Raji (cell line): ENCODE measurements around the gene MACROD2.

Source experiments
- POLR2A ChIP-seq: IDR thresholded peaks from 2 replicates; pipeline ENCODE4 v1.6.1; 2011; ENCODE audit warnings: low read depth, low read length, control low read depth; ENCODE audit not compliant: insufficient read depth

The MACROD2 gene

DNA sequence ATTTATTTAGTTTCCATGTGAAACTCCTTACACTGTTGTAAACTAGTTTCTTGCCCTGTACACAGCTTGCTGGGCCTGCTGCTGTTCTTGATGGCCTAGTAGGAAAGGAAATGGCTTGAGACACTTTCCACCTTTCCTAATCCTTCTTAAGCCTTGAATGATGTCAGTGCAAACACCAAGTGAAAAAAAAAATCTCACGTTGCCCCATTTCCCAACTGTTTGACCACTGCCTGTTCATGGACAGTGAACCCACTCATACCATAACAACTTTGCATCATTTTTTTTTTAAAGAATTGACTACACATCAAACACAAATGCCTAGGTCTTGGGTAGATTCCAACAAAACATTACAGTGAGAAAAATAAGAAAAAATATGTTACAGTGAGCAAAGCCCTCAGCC lies 995.7 kb downstream of the MACROD2 start:
- TF ChIP-seq POLR2A, result no peak

DNA sequence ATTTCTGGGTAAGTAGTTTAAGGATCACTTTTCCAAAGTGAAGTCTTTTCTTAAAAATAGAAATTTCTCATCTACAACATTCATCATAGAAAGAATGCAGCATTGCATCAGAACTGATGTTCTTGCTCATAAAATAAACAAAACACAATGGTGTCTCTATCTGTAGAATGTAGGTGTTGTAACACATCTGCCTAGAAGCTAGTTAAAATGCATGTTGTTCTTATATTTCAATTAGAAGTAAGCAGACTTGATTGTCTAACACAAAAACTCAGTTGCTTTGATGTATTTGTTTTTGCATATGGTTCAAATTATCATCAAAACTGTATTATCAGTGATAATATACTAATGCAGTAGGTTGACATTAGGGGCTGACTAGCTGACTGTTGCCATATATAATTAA lies 996.8 kb downstream of the MACROD2 start:
- TF ChIP-seq POLR2A, result no peak

GRCh38 chr20:14992961-14993360 lies 997.6 kb downstream of the MACROD2 start:
- TF ChIP-seq POLR2A, result no peak

GRCh38 chr20:14996883-14997672 lies 1001.8 kb downstream of the MACROD2 start:
- TF ChIP-seq POLR2A, result no peak

GRCh38 chr20:14997791-14998190 lies 1002.5 kb downstream of the MACROD2 start:
- no peak for TF ChIP-seq POLR2A

DNA sequence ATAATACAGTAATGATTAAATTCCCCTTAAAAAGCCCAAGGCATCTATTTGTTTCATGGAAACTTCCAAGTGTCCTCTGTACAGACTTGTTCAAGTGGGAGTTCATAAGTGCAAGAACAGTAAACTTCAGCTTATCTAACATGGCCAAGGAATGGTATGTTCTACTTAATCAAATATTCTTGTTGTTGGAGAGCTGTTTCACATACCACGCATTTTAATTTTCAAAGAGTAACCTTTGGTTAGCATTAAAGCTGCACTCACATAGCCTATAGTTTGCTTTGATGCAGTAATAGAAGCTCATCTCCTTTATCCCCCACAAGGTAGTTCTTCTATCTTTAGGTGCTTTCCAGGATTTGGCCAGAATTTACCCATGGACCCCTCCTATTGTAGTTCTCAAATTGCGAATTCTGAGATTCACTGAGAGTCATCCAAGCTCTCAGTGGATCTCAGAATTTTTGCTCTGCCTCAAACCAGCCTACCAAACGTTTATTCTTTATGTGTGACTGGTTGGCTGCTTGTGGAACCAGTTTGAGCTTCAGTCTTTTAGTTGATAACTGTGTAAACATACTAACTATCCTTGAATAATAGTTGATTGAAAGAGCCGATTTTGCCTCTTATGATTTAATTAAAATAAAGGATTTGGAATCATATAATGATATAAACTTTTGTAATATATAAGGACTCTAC lies 1010.1 kb downstream of the MACROD2 start:
- no peak for TF ChIP-seq POLR2A

DNA sequence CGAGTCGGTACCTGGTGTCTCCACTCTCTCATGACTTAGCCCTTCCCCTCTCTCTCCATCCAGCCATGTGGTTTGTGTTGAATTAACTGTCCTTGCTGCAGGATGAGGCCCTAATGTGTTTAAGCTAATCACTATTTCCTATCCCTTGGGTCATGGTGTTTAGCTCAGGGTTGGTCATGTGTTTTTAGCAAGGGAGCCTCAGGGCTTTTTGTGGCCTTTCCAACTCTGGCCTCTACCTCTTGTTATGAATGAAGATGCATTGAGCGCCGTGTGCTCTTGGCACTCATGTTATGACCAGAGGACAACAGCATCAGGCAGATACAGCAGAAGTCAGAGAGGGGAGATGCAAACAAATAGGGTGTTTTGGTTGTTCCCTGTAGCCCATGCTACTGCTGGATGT lies 1016.3 kb downstream of the MACROD2 start:
- no peak for TF ChIP-seq POLR2A

DNA sequence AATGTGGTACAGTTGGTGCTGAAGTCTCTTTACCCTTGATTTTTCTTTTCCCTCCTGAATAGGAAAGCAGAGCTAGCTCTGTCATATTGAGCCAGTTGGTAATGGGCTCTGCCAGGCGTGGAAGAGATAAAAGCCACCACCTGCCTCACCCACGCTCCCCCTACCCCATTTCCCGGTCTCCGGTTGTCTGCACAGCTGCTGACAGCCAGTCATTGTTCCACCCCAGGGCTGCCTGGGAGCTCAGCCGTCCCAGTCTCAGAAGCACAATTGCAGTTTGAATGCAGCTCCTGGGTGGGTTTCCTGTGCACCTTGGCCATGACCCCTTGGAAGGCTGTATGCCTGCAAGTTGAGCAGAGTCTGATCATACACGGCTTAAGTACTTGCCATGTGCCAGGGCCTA lies 1017.2 kb downstream of the MACROD2 start:
- TF ChIP-seq POLR2A, result no peak

- TF ChIP-seq POLR2A, result no peak
Measured at GRCh38 chr20:15018966-15019365, 1023.6 kb downstream of the MACROD2 start.

GRCh38 chr20:15020845-15021244 lies 1025.5 kb downstream of the MACROD2 start:
- no peak for TF ChIP-seq POLR2A

DNA sequence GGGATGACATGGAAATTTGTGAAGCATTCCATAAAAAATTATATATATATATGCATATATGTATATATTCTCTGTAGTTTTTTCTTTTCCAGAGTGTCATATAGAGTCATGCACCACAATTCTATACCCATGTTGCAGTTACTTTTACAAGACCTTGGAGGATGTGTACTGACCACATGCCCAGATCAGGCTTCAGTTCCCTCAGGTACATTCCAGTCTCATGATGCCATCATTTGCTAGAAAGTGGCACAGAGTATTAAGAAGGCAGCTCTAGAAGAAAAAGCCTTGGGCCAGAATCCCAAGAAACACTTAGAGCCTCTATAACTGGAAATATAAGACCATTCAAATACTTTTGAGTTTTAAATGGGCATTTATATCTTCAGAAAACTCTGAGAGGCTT lies 1027.6 kb downstream of the MACROD2 start:
- no peak for TF ChIP-seq POLR2A

GRCh38 chr20:15026759-15027158 lies 1031.4 kb downstream of the MACROD2 start:
- TF ChIP-seq POLR2A, result no peak

DNA sequence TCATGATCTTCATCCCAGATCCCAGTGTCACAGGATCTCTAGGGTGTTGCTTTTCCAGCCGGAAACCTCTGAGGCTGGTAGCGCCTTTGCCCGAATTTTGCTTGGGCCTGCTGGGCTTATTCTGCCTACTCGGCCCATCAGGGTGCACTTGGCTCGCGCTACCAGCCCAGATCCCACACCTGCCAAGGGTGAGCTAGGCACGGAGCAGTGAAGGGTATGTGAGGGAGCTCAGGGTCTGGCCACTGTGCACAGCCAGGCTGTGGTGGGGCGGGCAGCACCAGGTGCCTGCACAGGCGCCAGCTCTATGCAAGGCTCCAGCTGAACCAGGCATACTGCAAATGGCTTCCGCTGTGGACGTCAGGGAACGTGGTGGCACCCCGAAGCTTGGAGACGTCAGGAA lies 1035.5 kb downstream of the MACROD2 start:
- no peak for TF ChIP-seq POLR2A

DNA sequence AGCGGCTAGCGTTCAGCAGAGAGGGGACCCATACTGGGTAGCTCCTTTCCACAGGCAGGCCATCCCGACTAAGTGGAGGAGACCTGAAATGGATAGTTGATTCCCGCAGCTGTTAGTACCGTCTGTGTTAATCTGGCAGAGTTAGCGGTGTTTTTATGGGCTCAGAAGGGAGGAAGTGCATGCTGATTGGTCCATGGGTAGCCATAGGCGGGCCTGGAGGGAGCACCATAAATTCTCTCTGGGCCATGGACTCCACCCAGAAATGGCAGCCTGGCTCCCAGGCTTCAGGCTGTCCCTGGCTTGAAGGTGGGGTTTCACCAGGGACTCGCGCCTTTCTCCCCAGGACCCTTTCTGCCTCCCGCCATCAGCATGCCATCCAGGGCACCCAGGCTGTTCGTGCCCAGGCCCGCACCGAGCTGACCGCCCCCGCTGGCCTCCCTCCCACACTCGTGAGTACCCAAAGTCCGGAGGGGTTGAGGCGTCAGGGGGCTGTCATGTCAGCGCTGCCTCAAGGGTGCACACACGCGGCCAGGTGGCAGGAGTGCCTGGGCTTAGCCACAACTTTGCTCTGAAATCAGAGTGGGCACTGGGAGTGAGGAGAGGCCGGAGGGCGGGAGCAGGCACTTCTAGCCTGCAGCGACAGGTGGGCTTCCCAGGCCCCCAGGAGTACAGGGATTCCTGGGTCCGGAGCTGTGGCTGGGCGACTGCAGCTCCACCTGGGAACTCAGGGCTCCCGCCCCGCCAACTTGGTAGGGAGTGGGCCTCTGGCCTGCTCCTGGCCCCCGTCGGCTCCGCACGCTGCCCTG lies 1036.4 kb downstream of the MACROD2 start:
- TF ChIP-seq POLR2A, result no peak

- no peak for TF ChIP-seq POLR2A
Measured at GRCh38 chr20:15032352-15032622, 1037.0 kb downstream of the MACROD2 start.

DNA sequence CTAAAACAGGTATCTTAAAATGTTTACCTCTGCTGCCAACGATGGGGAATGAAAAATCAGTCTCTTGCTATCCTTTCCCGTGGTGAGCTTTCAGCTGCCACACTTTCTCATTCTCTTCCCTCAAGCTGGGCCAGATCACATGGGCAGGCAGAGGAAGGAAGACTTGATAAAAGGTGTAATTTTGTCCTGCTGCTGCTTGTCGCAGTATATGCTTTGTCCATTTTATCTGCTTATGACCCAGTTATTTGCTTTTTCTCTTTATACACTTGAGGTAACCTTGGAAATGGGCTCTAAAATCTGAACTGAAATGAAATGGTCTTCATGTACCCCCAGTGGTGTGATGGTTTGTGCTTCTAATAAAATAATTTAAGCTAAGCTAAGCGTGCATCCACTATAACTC lies 1038.0 kb downstream of the MACROD2 start:
- TF ChIP-seq POLR2A, result no peak
